ENCODE results near the gene ZNF771. TPM values are rescaled to one million over a fixed set of nuclear protein-coding genes. Genes with fewer than 3 reads are reported as not detected.

Gene ZNF771
- polyA plus RNA-seq, 2 of the 4 experiments (the other 2 are of a cell fraction), result 5.7 to 7.2 TPM

DNA sequence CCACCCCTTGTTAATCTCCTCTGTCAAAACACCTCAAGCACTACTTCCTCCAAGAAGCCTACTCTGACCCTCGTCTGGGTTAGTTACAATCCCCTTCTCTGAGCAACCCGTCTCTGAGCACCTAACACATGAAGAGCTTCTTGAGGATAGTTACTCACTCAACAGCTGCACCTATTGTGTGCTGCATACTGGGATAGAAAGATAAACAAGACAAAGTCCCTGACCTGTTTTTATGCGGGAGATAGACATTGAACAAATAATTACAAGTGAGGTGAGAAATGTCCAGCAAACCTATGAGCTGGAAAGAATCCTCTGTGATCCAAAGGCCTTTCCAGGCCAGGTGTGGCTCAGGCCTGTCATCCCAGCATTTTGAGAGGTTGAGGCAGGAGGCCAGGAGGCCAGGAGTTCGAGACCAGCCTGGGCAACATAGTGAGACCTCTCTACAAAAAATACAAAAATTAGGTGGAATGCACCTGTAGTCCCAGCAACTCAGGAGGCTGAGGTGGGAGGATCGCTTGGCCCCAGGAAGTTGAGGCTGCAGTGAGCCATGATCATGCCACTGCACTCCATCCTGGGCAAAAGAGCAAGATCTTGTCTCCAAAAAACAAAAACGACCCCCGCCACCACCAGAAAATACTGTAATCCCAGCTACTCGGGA lies 5.5 kb upstream of the ZNF771 start:
- CTCF ChIA-PET, result interaction anchor here (1.2 to 11.5 kb wide), 3 partner anchors 7 to 333 kb away, joined by 3 to 149 read pairs (median 3); partner anchors contain the start of gene ZNF771
- POLR2A ChIA-PET, result interaction anchor here (0.6 kb wide), 1 partner anchor 232 kb away, joined by 7 read pairs; no protein-coding TSS in a partner anchor
- H3K9me3 ChIP-seq, result no peaks in the 10 kb centered on the region
- no peak overlapping the region; the same call in 2 of the 3 replicates for H3K4me2 ChIP-seq
- WGBS (ENCODE audit: missing lambda C conversion rate), result 68% methylated on average over 8 of the region's 8 CpGs
- ATAC-seq, result no peak
- no peak overlapping the region for H3K27ac ChIP-seq
- no peak overlapping the region for H3K4me3 ChIP-seq
- no peak for TF ChIP-seq HES2 (IDR thresholded peaks at IDR 0.05)
- no peak for TF ChIP-seq KDM1A (IDR thresholded peaks at IDR 0.05; ENCODE audit: low read depth)
- FAIRE-seq, result no peak
- DNase-seq (ENCODE audit: low read depth in 1 of 2, low spot score in 1 of 2), result peak in 1 of 2 experiments; percentile 35
- H3K4me1 ChIP-seq, result peaks cover 4% of the 10 kb centered on the region; the same call in 1 of the 3 replicates

GRCh38 chr16:30406795-30407101 lies 658 bp upstream of the ZNF771 start:
- DNase-seq (ENCODE audit: low read depth in 1 of 2, low spot score in 1 of 2) (no peak), ATAC-seq (no peak), FAIRE-seq (no peak)
- WGBS (ENCODE audit: missing lambda C conversion rate), result 46% methylated on average over 14 of the region's 14 CpGs
- TF ChIP-seq NFE2L2 (conservative IDR thresholded peaks at IDR 0.05; ENCODE audit: low read length) (no peak), EHF (CRISPR knock-in tag; IDR thresholded peaks at IDR 0.05) (no peak), HES2 (IDR thresholded peaks at IDR 0.05) (no peak), RNF2 (IDR thresholded peaks at IDR 0.05; ENCODE audit: borderline replicate concordance, low read depth) (no peak), USF2 (IDR thresholded peaks at IDR 0.05) (no peak)
- peak overlapping the region; percentile 62 for H3K4me3 ChIP-seq
- no peaks in the 10 kb centered on the region for H3K9me3 ChIP-seq
- peaks cover 20% of the 10 kb centered on the region for H3K4me1 ChIP-seq
- H3K27ac ChIP-seq, result peak overlapping the region; percentile 80 to 92
- peak overlapping the region; percentile 94 for H3K4me2 ChIP-seq
- ChIA-PET POLR2A (interaction anchor here (1.0 to 2.1 kb wide), 6 partner anchors 9 to 36 kb away, joined by 3 to 16 read pairs (median 8); partner anchors contain the start of genes DCTPP1 and ZNF48), CTCF (interaction anchor here (1.2 to 7.5 kb wide), 7 partner anchors 10 to 294 kb away, joined by 3 to 149 read pairs (median 4); partner anchors contain the start of genes DCTPP1, GDPD3 and ZNF48)

GRCh38 chr16:30407804-30408534 lies 563 bp downstream of the ZNF771 start:
- no peak for DNase-seq (ENCODE audit: low read depth in 1 of 2, low spot score in 1 of 2)
- Histone ChIP-seq H3K4me3 (peak overlapping the region; percentile 62), H3K9me3 (no peaks in the 10 kb centered on the region), H3K4me1 (peaks cover 23% of the 10 kb centered on the region), H3K27ac (peak overlapping the region; percentile 80 to 92), H3K4me2 (peak overlapping the region; percentile 94)
- POLR2A ChIA-PET, result interaction anchor here (0.7 to 2.1 kb wide), 9 partner anchors 8 to 208 kb away, joined by 3 to 16 read pairs (median 6); partner anchors contain the start of genes DCTPP1 and ZNF48
- TF ChIP-seq POLR2A (IDR thresholded peaks at IDR 0.05; ENCODE audit: low read length) (no peak), KDM1A (IDR thresholded peaks at IDR 0.05; ENCODE audit: low read depth) (no peak), ZFP36 (IDR thresholded peaks at IDR 0.05; ENCODE audit: borderline replicate concordance, partially characterized antibody) (no peak), ESRRA (IDR thresholded peaks at IDR 0.05; ENCODE audit: borderline replicate concordance, low read length) (no peak), TFCP2L1 (CRISPR knock-in tag; IDR thresholded peaks at IDR 0.05) (no peak), MYC (IDR thresholded peaks at IDR 0.05; ENCODE audit: borderline replicate concordance, low read length) (no peak), ATOH8 (CRISPR knock-in tag; IDR thresholded peaks at IDR 0.05; ENCODE audit: low read depth) (no peak), USF2 (IDR thresholded peaks at IDR 0.05) (no peak), PHF8 (IDR thresholded peaks at IDR 0.05; ENCODE audit: borderline replicate concordance, low read depth) (no peak), BCL3 (IDR thresholded peaks at IDR 0.05) (no peak), RCOR1 (IDR thresholded peaks at IDR 0.05; ENCODE audit: low read depth, low read length) (no peak), FOSL2 (IDR thresholded peaks at IDR 0.05) (no peak), FOSL2 (CRISPR knock-in tag; IDR thresholded peaks at IDR 0.05) (no peak), HDAC2 (IDR thresholded peaks at IDR 0.05) (no peak), RAD21 (conservative IDR thresholded peaks at IDR 0.05 in 1 of 2, IDR thresholded peaks at IDR 0.05 in 1 of 2) (no peak)
- TF ChIP-seq, protein P1, sequence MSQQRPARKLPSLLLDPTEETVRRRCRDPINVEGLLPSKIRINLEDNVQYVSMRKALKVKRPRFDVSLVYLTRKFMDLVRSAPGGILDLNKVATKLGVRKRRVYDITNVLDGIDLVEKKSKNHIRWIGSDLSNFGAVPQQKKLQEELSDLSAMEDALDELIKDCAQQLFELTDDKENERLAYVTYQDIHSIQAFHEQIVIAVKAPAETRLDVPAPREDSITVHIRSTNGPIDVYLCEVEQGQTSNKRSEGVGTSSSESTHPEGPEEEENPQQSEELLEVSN (IDR thresholded peaks at IDR 0.05; ENCODE audit: borderline replicate concordance, low read depth), result no peak
- CTCF ChIA-PET, result interaction anchor here (0.7 to 7.5 kb wide), 15 partner anchors 10 to 316 kb away, joined by 3 to 149 read pairs (median 6); partner anchors contain the start of genes CD2BP2, DCTPP1, GDPD3 and SEPTIN1
- 36% methylated on average over 6 of the region's 19 CpGs for WGBS (ENCODE audit: missing lambda C conversion rate)
- peak; percentile 9 to 41; a peak in 5 of 6 replicates for ATAC-seq
- no peak for FAIRE-seq
